GM15510 (cell line): Measurements from ENCODE around the gene PHC2.

Source experiments
- POLR2A ChIP-seq: IDR thresholded peaks from 3 replicates; pipeline ENCODE4 v1.6.1; 2011; ENCODE audit warnings: borderline replicate concordance; ENCODE audit not compliant: insufficient read length; ENCODE audit errors: extremely low read depth

PHC2 gene

DNA sequence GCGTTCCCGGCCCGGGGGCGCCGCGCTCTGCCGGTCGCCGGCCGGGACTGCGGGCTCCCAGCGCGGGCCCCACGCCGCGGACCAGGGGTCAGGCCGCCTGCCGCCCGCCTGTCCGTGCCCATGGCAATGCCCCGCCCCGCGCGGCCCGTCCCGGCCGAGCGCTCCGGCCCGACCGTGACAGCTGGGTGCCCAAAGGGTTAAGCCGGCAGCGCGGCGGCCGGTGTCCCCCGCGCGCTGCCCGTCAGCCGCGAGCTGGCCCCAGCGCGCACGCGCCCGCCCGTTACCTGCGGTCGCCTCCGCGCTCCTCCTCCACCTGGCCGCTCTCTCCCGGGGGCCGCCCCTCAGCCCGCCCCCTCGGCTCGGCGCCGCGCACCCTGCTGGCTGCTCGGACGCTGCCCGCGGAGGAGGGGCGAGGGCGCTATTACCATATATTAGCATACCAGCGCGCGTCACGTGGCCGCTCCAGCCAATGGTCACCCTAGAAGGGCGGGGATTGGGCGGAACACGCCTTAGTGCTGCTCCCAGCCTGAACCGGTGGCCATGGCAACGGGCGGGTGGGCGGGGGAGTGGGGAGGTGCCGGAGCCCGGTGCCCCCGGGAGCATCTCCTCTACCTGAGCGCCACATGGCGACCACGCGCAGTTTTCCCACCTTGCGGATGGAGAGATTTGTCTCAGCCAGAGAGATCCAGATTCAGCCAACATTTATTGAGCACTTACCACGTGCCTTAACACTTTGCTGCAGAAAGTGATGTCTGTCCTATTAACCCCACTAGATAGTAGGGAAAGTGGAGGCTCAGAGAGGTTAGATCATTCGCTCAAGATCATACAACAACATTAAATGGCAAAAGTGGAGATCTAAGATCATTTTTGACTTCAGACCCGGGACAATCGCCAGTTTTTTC is at the start of gene PHC2:
Gene PHC2 (minus strand): TSS at position 404 of the 902 bp plus-strand sequence. CDS start 55,556 bp downstream, outside the sequence.
- TF ChIP-seq POLR2A, result no peak

- no peak for TF ChIP-seq POLR2A
Observed at GRCh38 chr1:33477451-33477850, 46.6 kb upstream of the PHC2 start.

DNA sequence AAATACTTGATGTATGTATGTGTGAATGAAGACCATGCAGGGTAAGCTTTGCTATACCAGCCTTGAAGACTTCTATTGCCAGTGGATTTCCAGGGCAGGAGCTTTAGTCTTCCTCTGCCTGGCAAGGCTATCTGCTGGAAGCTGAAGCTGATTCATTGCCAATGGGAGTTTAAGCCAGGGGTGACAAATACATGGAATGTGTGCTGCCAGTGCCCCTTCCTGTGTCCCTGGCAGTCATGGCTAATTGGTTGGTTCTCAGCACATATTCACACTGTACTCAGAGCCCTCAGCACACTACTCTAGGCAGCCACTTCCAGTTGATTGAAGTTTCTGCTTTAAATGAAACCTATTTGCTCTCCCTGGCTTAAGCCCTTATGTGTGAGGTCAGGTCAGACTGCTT is 43.0 kb upstream of the PHC2 start:
- no peak for TF ChIP-seq POLR2A

DNA sequence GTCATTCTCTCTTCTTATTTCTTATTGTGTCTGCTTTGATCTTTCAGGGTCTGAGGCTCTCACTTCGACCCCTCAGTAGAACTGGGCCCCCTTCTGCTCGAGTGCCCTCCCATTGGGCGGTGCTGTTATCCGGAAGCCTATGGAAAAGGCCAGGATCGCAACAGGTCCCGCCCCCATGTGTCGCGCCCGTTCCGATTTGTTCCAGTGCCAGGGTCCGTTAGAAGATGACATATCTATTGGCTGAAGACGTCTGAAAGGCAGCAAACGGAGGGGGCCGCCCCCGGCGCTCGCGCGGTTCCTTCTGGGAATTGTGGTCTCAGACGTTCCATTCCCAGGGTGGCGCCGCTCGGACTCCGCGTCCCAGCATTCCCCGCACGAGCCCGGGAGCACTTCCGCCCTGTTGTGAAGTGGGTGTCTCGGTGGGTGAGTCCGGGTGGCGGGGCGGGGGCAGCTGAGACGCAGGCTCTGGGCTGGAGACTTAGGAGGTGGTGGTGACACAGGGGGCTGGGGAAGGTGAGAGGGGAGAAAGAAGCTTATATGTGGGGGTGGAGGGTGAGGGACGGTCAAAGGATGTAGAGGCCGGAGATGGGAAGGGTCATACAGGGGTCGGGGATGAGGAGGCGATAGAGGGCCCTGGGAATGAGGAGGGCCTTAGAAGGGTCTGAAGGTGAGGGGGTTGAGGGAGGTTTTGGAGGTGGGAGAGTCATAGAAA is 41.5 kb upstream of the PHC2 start, which contains the start of gene ZSCAN20:
Gene ZSCAN20 (plus strand): TSS at position 377 of the 712 bp plus-strand sequence. CDS start 6,644 bp downstream, outside the sequence.
- TF ChIP-seq POLR2A, result peak; percentile 69

DNA sequence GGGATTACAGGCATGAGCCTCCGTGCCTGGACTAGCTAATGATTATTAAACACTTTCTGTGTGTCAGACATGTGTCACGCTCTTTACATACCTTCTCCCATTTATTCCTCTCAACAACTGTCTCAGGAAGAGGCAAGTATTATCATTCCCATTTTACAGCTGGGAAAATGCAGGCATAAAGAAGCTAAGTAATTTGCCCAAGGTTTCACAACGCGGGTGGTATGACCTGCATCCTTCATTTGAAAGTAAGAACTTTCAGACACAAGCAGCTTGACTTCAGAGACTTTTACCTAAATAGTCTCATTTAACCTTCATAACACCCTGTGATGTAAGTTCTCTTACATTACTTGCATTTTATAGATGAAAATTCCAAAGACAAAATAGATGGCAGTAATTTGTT is 40.5 kb upstream of the PHC2 start:
- no peak for TF ChIP-seq POLR2A

- no peak for TF ChIP-seq POLR2A
Observed at GRCh38 chr1:33470495-33471012, 39.7 kb upstream of the PHC2 start.

GRCh38 chr1:33469691-33470090 is 38.8 kb upstream of the PHC2 start:
- no peak for TF ChIP-seq POLR2A

GRCh38 chr1:33468967-33469366 is 38.1 kb upstream of the PHC2 start:
- no peak for TF ChIP-seq POLR2A

DNA sequence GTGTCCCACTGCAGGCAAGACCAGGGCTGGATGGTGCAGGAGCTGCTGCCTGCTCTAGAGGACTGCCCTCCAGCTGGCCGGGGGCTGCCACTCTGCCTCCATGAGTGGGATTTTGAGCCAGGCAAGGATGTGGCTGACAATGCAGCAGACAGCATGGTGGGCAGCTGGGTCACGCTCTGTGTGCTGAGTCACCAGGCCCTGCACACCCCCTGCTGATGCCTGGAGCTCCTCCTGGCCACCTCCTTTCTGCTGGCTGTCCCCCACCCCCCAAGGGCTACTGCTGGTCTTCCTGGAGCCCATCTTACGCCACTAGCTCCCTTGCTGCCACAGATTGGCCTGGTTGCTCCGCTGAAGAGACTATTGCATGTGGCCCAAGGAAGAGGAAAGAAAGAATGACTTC is 37.6 kb upstream of the PHC2 start:
- TF ChIP-seq POLR2A, result no peak

GRCh38 chr1:33468011-33468410 is 37.1 kb upstream of the PHC2 start:
- no peak for TF ChIP-seq POLR2A

- no peak for TF ChIP-seq POLR2A
Observed at GRCh38 chr1:33466159-33466558, 35.3 kb upstream of the PHC2 start.

DNA sequence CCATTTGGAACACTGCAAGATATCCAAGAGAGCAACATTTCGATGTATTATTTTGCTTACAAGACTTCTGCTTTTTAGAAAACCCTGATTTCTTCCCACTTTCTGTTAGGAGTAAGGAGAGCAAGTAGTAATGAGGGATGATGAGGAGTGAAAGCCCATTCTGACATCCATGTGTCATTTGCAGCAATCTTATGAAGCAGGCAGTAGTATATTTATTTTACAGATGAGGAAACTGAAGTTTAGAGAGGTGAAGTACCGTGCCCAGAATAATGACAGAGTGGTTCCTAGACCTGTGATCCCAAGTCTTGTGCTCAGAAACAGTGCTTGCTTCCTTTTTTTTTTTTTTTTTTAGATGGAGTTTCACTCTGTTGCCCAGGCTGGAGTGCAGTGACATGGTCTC is 34.4 kb upstream of the PHC2 start:
- no peak for TF ChIP-seq POLR2A

DNA sequence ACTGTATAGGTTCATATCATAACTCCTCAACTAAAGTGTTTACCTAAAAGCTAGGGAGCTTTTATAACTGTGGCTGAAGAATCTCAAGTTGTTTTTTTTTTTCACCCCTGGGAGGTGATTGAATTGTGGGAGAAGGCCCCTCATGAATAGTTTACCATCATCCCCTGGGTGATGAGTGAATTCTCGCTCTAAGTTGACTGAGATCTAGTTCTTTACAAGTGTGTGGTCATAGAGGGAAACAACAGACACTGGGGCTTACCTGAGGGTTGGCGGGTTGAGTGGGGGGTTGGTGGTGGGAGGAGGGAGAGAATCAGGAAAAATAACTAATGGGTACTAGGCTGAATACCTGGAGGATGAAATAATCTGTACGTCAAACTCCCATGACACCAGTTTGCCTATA is 33.7 kb upstream of the PHC2 start:
- no peak for TF ChIP-seq POLR2A

DNA sequence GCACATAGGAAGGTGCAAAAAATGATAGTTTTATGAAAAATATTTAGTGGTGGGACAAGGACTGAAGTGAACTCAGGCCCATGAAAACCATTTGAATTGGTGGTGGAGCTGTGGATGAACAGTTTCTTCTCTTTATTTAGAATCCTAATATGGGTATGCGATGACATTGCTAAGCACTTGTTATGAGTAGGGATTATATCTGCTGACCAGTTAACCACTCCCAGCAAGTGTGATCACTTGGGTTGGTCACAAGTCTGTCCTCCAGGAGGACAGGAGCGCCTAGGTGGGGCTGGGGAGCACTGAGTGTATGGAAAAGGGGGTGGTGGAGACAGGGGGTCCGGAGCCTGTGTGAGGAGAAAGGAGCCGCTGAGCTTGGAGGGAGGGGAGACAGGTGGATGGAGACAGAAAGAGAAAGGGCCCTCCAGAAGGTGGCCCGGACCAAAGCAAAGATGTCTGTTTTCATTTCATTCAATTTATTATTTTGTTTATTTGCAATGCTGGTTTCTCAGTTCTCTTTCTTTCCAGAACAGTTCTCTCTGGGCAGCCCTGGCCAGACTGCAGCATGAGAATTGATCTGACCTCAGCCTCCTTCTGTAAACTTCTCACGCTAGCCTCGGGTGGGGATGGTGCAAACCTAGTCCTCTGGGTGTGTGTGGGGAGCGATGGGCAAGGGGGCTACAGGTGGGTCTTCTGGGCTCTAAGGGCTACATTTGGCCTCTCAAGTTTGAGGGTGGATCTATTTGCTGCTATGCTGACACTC is 31.7 kb upstream of the PHC2 start:
- no peak for TF ChIP-seq POLR2A
